NB4 (cell line): ENCODE measurements around the gene MSI2.

ENCODE experiments used
- CTCF ChIP-seq: IDR thresholded peaks from one replicate; pipeline ENCODE4 v1.5.1; 2012; ENCODE audit warnings: low read depth, low read length
- MAX ChIP-seq: IDR thresholded peaks from 2 replicates; pipeline ENCODE4 v1.6.1; 2011; ENCODE audit warnings: low read depth, low read length
- POLR2A ChIP-seq: IDR thresholded peaks from 2 replicates; pipeline ENCODE4 v1.6.1; 2011; ENCODE audit warnings: mild to moderate bottlenecking; ENCODE audit not compliant: insufficient read length; ENCODE audit errors: extremely low read depth

GRCh38 chr17:57370619-57371018 is 114.3 kb downstream of the MSI2 start:
- TF ChIP-seq CTCF (no peak), POLR2A (no peak), MAX (no peak)
